HuH-7 (cell line): ENCODE data around the gene ANO10.

Experiments
- DNase-seq: peaks from one replicate; pipeline ENCODE4 v3.0.0; 2011; ENCODE audit warnings: low spot score

Gene ANO10

GRCh38 chr3:43346978-43347749 lies 274.6 kb downstream of the ANO10 start:
- no peak for DNase-seq

- no peak for DNase-seq
Observed at GRCh38 chr3:43345877-43346276, 275.9 kb downstream of the ANO10 start.

- no peak for DNase-seq
Observed at GRCh38 chr3:43345246-43345645, 276.6 kb downstream of the ANO10 start.

- no peak for DNase-seq
Observed at GRCh38 chr3:43344520-43344919, 277.3 kb downstream of the ANO10 start.

GRCh38 chr3:43343815-43344214 lies 278.0 kb downstream of the ANO10 start:
- no peak for DNase-seq

GRCh38 chr3:43343185-43343584 lies 278.6 kb downstream of the ANO10 start:
- no peak for DNase-seq

- no peak for DNase-seq
Observed at GRCh38 chr3:43341788-43342187, 280.0 kb downstream of the ANO10 start.

GRCh38 chr3:43340403-43340802 lies 281.4 kb downstream of the ANO10 start:
- DNase-seq: no peak

GRCh38 chr3:43338295-43338694 lies 283.5 kb downstream of the ANO10 start:
- no peak for DNase-seq

- DNase-seq: no peak
Observed at GRCh38 chr3:43335799-43336198, 286.0 kb downstream of the ANO10 start.

- no peak for DNase-seq
Observed at GRCh38 chr3:43334976-43335375, 286.8 kb downstream of the ANO10 start.

- DNase-seq: no peak
Observed at GRCh38 chr3:43331381-43331780, 290.4 kb downstream of the ANO10 start.

- DNase-seq: no peak
Observed at GRCh38 chr3:43330981-43331380, 290.8 kb downstream of the ANO10 start.

GRCh38 chr3:43328653-43329052 lies 293.2 kb downstream of the ANO10 start:
- no peak for DNase-seq

- DNase-seq: no peak
Observed at GRCh38 chr3:43327582-43327979, 294.2 kb downstream of the ANO10 start.

- no peak for DNase-seq
Observed at GRCh38 chr3:43326891-43327581, 294.8 kb downstream of the ANO10 start.

- no peak for DNase-seq
Observed at GRCh38 chr3:43323541-43323940, 298.3 kb downstream of the ANO10 start.

- no peak for DNase-seq
Observed at GRCh38 chr3:43320288-43320687, 301.5 kb downstream of the ANO10 start.

GRCh38 chr3:43319794-43320193 lies 302.0 kb downstream of the ANO10 start:
- DNase-seq: no peak

- no peak for DNase-seq
Observed at GRCh38 chr3:43319376-43319775, 302.4 kb downstream of the ANO10 start.

- DNase-seq: no peak
Observed at GRCh38 chr3:43317461-43318316, 304.1 kb downstream of the ANO10 start.

- DNase-seq: peak; percentile 23
Observed at GRCh38 chr3:43316783-43317460, 304.9 kb downstream of the ANO10 start.
